Vagina (tissue), 2 donors: ENCODE measurements around the gene PRDM10. TPM values are rescaled to one million over a fixed set of nuclear protein-coding genes. Genes with fewer than 3 reads are reported as not detected.

Experiments
- DNase-seq, 2 donors: peaks; one replicate each; pipeline ENCODE4 v3.0.0-alpha.2; 2017; ENCODE audit errors: extremely low spot score in 2 of 2
- H3K27ac ChIP-seq: fragments of 200-600 bp; sonication (generic); one replicate; pipeline ENCODE4 v1.5.1; 2019
- H3K27me3 ChIP-seq: fragments of 200-600 bp; sonication (generic); one replicate; pipeline ENCODE4 v1.5.1; 2019
- H3K36me3 ChIP-seq, 2 donors: fragments of 200-600 bp; sonication (generic); one replicate each; pipeline ENCODE4 v1.5.1; 2017 to 2019
- H3K4me1 ChIP-seq: fragments of 200-600 bp; sonication (generic); one replicate; pipeline ENCODE4 v1.5.1; 2019
- H3K4me3 ChIP-seq, 2 donors: fragments of 200-600 bp; sonication (generic); 1 replicate in 1 of 2; 2 replicates in 1 of 2; pipeline ENCODE4 v1.5.1; 2016 to 2019
- H3K9me3 ChIP-seq: fragments of 200-600 bp; sonication (generic); one replicate; pipeline ENCODE4 v1.5.1; 2019
- POLR2A ChIP-seq, 2 donors: fragments of 450-650 bp; IDR thresholded peaks; one replicate each; pipeline ENCODE4 v1.6.1; 2017; ENCODE audit warnings: antibody characterized with exemption in 2 of 2, mild to moderate bottlenecking in 2 of 2, moderate library complexity in 2 of 2
- POLR2AphosphoS5 ChIP-seq, 2 donors: sonication (generic); formaldehyde crosslinking; IDR thresholded peaks; one replicate each; pipeline ENCODE4 v1.9.0; 2017; ENCODE audit warnings: antibody characterized with exemption in 2 of 2, mild to moderate bottlenecking in 2 of 2, low read depth in 1 of 2; ENCODE audit not compliant: insufficient read depth in 1 of 2
- intact Hi-C: fragments of 100-400 bp; cut with DNase I; formaldehyde crosslinking; loops from one replicate; pipeline ENCODE4 v1.15.1; 2023
- total RNA-seq: library from RNA; depleted of rRNA; stranded (reverse); fragments of >200 nt; gene quantifications from one replicate; pipeline ENCODE4 v1.2.3, GENCODE V29; 2016
- TF ChIP-seq, protein P1 (sequence below), 3 experiments: fragments of 450-650 bp in 2 of 3; fragments of 200-600 bp in 1 of 3; sonication (generic) in 1 of 3; IDR thresholded peaks; one replicate each; pipeline ENCODE4 v1.5.1; 2017 to 2019; ENCODE audit warnings: antibody characterized with exemption in 3 of 3, mild to moderate bottlenecking in 2 of 3, moderate library complexity in 2 of 3

Gene PRDM10
- total RNA-seq, 1 donor from 2014 or later = 11.3 TPM

GRCh38 chr11:129987950-129988349 lies 14.7 kb downstream of the PRDM10 start:
- Histone ChIP-seq H3K4me3 (no peak overlapping the region), H3K36me3 (no peaks in the 10 kb centered on the region), H3K4me1 (no peaks in the 10 kb centered on the region), H3K27ac (no peak overlapping the region), H3K27me3 (no peaks in the 10 kb centered on the region), H3K9me3 (no peaks in the 10 kb centered on the region)
- DNase-seq = no peak
- intact Hi-C loops = no loop called here
- no peak for TF ChIP-seq POLR2AphosphoS5 (IDR thresholded peaks at IDR 0.05; ENCODE audit: insufficient read depth in 1 of 2, low read depth in 1 of 2)
- TF ChIP-seq, protein P1, sequence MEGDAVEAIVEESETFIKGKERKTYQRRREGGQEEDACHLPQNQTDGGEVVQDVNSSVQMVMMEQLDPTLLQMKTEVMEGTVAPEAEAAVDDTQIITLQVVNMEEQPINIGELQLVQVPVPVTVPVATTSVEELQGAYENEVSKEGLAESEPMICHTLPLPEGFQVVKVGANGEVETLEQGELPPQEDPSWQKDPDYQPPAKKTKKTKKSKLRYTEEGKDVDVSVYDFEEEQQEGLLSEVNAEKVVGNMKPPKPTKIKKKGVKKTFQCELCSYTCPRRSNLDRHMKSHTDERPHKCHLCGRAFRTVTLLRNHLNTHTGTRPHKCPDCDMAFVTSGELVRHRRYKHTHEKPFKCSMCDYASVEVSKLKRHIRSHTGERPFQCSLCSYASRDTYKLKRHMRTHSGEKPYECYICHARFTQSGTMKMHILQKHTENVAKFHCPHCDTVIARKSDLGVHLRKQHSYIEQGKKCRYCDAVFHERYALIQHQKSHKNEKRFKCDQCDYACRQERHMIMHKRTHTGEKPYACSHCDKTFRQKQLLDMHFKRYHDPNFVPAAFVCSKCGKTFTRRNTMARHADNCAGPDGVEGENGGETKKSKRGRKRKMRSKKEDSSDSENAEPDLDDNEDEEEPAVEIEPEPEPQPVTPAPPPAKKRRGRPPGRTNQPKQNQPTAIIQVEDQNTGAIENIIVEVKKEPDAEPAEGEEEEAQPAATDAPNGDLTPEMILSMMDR (IDR thresholded peaks at IDR 0.05) = no peak
- no peak for TF ChIP-seq POLR2A (IDR thresholded peaks at IDR 0.05)

GRCh38 chr11:129985823-129986222 lies 16.8 kb downstream of the PRDM10 start:
- no peaks in the 10 kb centered on the region for H3K4me1 ChIP-seq
- H3K4me3 ChIP-seq = no peak overlapping the region
- no peaks in the 10 kb centered on the region for H3K9me3 ChIP-seq
- no peaks in the 10 kb centered on the region for H3K27me3 ChIP-seq
- intact Hi-C loops = no loop called here
- H3K27ac ChIP-seq = no peak overlapping the region
- TF ChIP-seq, protein P1 (IDR thresholded peaks at IDR 0.05) = no peak
- TF ChIP-seq POLR2AphosphoS5 (IDR thresholded peaks at IDR 0.05; ENCODE audit: insufficient read depth in 1 of 2, low read depth in 1 of 2) (no peak), POLR2A (IDR thresholded peaks at IDR 0.05) (no peak)
- DNase-seq = no peak
- no peaks in the 10 kb centered on the region for H3K36me3 ChIP-seq

- Histone ChIP-seq H3K27ac (no peak overlapping the region), H3K9me3 (no peaks in the 10 kb centered on the region), H3K27me3 (no peaks in the 10 kb centered on the region), H3K4me1 (no peaks in the 10 kb centered on the region), H3K4me3 (no peak overlapping the region), H3K36me3 (no peaks in the 10 kb centered on the region)
- intact Hi-C loops = no loop called here
- DNase-seq = no peak
- no peak for TF ChIP-seq POLR2A (IDR thresholded peaks at IDR 0.05)
- TF ChIP-seq POLR2AphosphoS5 (IDR thresholded peaks at IDR 0.05; ENCODE audit: insufficient read depth in 1 of 2, low read depth in 1 of 2) = no peak
- TF ChIP-seq, protein P1 (IDR thresholded peaks at IDR 0.05) = no peak
These were observed 22.5 kb downstream of the PRDM10 start for GRCh38 chr11:129980086-129980485.

- DNase-seq = no peak
- H3K9me3 ChIP-seq = no peaks in the 10 kb centered on the region
- H3K36me3 ChIP-seq = no peaks in the 10 kb centered on the region
- no peak overlapping the region for H3K4me3 ChIP-seq
- no peaks in the 10 kb centered on the region for H3K27me3 ChIP-seq
- no peak overlapping the region for H3K27ac ChIP-seq
- TF ChIP-seq POLR2AphosphoS5 (IDR thresholded peaks at IDR 0.05; ENCODE audit: insufficient read depth in 1 of 2, low read depth in 1 of 2) (no peak), POLR2A (IDR thresholded peaks at IDR 0.05) (no peak)
- TF ChIP-seq, protein P1 (IDR thresholded peaks at IDR 0.05) = no peak
- no peaks in the 10 kb centered on the region for H3K4me1 ChIP-seq
- intact Hi-C loops = loop anchor here (5.0 kb wide), 1 partner anchor 593 kb away; no protein-coding TSS in a partner anchor
These were observed 23.5 kb downstream of the PRDM10 start for GRCh38 chr11:129979046-129979605.

- no peak for DNase-seq
- Histone ChIP-seq H3K9me3 (no peaks in the 10 kb centered on the region), H3K4me1 (no peaks in the 10 kb centered on the region), H3K4me3 (no peak overlapping the region), H3K36me3 (no peaks in the 10 kb centered on the region), H3K27me3 (no peaks in the 10 kb centered on the region), H3K27ac (no peak overlapping the region)
- intact Hi-C loops = loop anchor here (5.0 kb wide), 1 partner anchor 594 kb away; no protein-coding TSS in a partner anchor
- TF ChIP-seq POLR2AphosphoS5 (IDR thresholded peaks at IDR 0.05; ENCODE audit: insufficient read depth in 1 of 2, low read depth in 1 of 2) (no peak), POLR2A (IDR thresholded peaks at IDR 0.05) (no peak)
- TF ChIP-seq, protein P1 (IDR thresholded peaks at IDR 0.05) = no peak
These were observed 24.2 kb downstream of the PRDM10 start for GRCh38 chr11:129978447-129978846.
